Measurements from ENCODE around the gene COX10. TPM values are rescaled to one million over a fixed set of nuclear protein-coding genes. Genes with fewer than 3 reads are reported as not detected.
"Not testable (repeated sequence)": the region's sequence is repeated elsewhere in the genome, so short reads cannot be mapped to it uniquely, and the experiment has no call there.

Gene COX10
- total RNA-seq, 2 donors from 2014 or later: 8.7 to 26.5 TPM

DNA sequence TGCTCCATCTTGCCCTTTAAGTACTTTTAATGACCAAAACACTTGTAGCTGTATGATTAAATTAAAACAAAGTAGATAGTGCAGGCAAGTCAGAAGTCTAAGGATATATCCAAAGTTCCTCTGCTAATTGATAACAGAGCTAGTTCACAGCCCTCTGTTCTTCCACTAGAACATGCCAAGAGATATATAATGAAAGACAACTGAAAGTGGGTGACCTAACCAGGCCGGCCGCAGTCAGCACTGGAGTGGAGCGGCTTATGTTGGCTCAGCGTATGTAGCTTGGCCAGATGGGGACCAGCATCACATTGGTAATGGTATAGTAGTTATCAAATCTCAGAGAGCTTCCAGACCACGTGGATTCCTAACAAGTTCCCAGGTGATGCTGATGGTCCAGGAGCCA lies 115.2 kb downstream of the COX10 start:
- H3K9me3 ChIP-seq: not testable (repeated sequence)

DNA sequence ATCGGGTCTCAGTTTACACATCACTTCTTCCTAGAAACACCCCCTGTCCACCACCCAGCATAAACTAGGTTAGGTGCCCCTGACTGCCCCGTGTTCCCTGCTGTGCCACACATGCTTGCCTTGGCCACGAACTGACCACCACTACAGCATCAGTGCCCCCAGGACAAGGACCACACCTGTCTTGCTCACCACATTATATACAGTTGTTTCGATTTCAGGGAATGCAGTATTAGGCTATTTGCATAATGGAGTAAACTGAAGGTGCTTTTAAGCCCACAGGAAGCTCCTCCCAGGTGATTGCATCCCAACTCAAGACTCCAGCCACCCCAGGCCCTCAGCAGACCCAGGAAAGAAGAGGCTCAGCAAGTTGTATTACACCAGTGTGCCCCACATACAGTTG lies 117.1 kb downstream of the COX10 start:
- not testable (repeated sequence) for H3K36me3 ChIP-seq; ATAC-seq (ENCODE audit: insufficient number of reproducible peaks, low FRiP score, low read depth); H3K4me3 ChIP-seq; H3K4me1 ChIP-seq (ENCODE audit: control insufficient read depth in 1 of 2, low read depth in 2 of 2); H3K9me3 ChIP-seq; H3K27ac ChIP-seq; H3K27me3 ChIP-seq (replicated peaks; ENCODE audit: insufficient read depth); DNase-seq (ENCODE audit: low spot score)

More for the DNA sequence above, 115.2 kb downstream of the COX10 start:
- not testable (repeated sequence) for DNase-seq (ENCODE audit: low spot score); H3K36me3 ChIP-seq; ATAC-seq (ENCODE audit: insufficient number of reproducible peaks, low FRiP score, low read depth); H3K4me1 ChIP-seq (ENCODE audit: control insufficient read depth in 1 of 2, low read depth in 2 of 2); H3K27ac ChIP-seq; H3K4me3 ChIP-seq; H3K27me3 ChIP-seq (replicated peaks; ENCODE audit: insufficient read depth)

DNA sequence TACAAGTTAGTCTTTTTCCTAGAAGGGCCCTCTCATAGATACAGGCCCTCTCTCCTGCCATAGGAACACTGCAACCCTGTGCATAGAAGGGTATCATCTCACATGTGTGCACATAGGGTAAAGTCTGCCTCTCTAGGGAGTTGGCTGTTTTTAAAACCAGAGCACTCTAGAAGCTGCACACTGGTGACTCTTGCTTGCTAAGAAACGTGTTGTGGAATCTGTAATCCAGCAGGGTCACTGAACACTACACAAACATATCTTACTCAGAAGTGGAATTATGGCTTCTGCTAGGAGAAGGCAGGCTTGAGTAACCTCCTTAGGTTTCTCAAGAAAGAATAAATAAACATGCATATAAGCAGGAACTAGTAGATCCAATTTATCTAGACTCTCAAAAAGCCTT lies 121.5 kb downstream of the COX10 start:
- not testable (repeated sequence) for DNase-seq (ENCODE audit: low spot score); H3K9me3 ChIP-seq; H3K27me3 ChIP-seq (replicated peaks; ENCODE audit: insufficient read depth); H3K4me1 ChIP-seq (ENCODE audit: control insufficient read depth in 1 of 2, low read depth in 2 of 2); ATAC-seq (ENCODE audit: insufficient number of reproducible peaks, low FRiP score, low read depth); H3K27ac ChIP-seq; H3K4me3 ChIP-seq; H3K36me3 ChIP-seq

DNA sequence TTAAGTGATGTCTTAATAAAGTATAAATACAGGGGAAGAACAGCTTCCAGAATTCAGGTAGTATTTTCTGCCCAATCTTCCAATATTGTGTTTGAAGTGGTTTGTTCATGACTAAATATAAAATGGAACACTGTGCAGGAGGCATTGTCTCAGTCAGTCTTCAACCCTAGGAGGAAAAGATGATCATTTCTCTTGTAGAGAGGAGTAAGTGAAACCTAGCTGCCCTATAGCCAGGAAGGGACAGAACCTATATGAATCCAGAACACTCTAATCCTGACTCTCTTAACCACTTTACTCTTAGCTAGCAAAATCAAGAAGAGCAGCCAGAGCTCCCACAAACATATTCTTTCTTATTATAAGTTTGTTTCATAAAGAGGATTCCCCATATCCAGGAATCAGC lies 122.2 kb downstream of the COX10 start:
- DNase-seq (ENCODE audit: low spot score); H3K27me3 ChIP-seq (replicated peaks; ENCODE audit: insufficient read depth); H3K4me3 ChIP-seq; H3K4me1 ChIP-seq (ENCODE audit: control insufficient read depth in 1 of 2, low read depth in 2 of 2); H3K27ac ChIP-seq; ATAC-seq (ENCODE audit: insufficient number of reproducible peaks, low FRiP score, low read depth); H3K36me3 ChIP-seq; H3K9me3 ChIP-seq: not testable (repeated sequence)

DNA sequence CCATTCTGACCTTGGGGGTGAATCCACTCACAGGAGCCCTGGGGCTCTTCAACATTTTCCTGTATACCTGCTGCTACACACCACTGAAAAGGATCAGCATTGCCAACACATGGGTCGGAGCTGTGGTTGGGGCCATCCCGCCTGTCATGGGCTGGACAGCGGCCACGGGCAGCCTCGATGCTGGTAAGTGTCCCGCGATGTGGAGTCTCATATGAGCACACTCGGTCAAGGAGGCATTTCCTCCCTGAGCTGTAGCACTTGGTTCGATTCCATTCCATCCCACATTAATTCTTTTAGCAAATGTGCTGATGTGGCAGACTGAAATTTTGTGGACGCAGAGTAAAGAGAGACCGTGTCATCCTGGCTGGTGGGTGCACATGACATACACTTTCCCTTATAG lies 122.7 kb downstream of the COX10 start:
- H3K9me3 ChIP-seq; H3K36me3 ChIP-seq; H3K4me3 ChIP-seq; ATAC-seq (ENCODE audit: insufficient number of reproducible peaks, low FRiP score, low read depth); DNase-seq (ENCODE audit: low spot score); H3K4me1 ChIP-seq (ENCODE audit: control insufficient read depth in 1 of 2, low read depth in 2 of 2); H3K27me3 ChIP-seq (replicated peaks; ENCODE audit: insufficient read depth); H3K27ac ChIP-seq: not testable (repeated sequence)

DNA sequence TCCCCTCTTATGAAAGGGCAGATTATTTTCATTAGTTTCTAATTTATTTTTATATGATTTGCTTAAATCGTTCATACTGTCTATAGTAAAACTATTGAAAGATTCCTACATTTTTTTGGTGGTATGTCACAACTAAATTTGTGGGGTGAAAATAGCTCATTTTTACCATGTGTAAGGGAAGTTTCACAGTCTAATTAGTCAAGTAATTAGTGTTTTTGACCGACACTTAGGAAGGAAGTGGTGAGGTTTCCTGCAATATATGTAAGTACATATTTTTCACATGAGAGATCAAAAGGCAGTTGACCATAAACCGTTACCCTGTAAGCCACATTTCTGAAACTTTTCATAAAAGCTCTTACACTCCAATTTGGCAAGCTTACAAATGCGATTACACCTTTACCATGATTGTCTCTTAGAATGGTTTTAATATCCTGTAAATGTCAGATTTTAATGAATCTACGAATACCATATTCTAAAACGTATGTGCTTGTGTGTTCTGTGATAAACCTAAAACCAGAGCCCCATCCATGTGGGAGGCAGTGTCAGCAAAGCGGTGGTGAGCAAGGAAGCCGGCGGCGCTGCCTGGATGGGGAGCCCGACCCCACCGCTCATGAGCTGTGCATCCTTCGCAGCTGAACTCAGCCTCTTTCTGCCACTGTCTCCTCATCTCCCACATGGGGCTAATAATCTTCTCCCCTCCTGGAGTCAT lies 123.5 kb downstream of the COX10 start:
- not testable (repeated sequence) for ATAC-seq (ENCODE audit: insufficient number of reproducible peaks, low FRiP score, low read depth); H3K36me3 ChIP-seq; H3K4me1 ChIP-seq (ENCODE audit: control insufficient read depth in 1 of 2, low read depth in 2 of 2); H3K27me3 ChIP-seq (replicated peaks; ENCODE audit: insufficient read depth); H3K27ac ChIP-seq; H3K4me3 ChIP-seq; DNase-seq (ENCODE audit: low spot score); H3K9me3 ChIP-seq

DNA sequence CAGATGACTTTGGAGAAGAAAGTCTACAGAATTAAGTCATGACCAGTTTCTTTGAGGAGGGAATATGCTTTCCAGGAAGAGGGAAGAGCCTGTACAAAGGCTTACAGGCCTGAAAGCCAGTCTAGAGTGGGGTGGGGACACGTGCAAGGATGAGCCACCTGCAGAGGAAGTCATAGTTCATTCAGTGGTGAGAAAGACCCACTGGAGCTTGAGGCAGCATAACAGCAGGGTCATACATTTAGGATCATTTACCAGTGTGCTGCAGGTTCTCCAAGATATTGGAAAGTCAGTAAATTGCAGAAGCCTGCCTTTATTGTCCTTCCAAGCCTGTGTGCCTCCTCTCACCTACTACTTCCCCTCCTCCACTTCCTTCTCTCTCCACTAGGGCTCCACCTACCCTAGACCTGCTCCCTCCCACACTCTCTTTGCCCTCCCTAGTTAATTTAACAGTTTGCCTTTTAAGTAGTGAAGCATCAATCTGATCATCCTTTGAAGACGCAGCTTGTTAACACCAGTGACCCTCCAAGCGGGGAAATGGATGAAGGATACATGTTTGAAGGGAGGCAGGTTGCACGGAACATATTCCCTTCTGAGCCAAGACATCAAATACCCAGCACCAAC lies 127.2 kb downstream of the COX10 start:
- no peaks in the 10 kb centered on the region for H3K27me3 ChIP-seq (replicated peaks; ENCODE audit: insufficient read depth)
- no peaks in the 10 kb centered on the region for H3K36me3 ChIP-seq
- ATAC-seq (ENCODE audit: insufficient number of reproducible peaks, low FRiP score, low read depth) (no peak), DNase-seq (ENCODE audit: low spot score) (no peak)
- H3K4me3 ChIP-seq: no peak overlapping the region
- H3K27ac ChIP-seq: no peak overlapping the region
- TF ChIP-seq, protein P1, sequence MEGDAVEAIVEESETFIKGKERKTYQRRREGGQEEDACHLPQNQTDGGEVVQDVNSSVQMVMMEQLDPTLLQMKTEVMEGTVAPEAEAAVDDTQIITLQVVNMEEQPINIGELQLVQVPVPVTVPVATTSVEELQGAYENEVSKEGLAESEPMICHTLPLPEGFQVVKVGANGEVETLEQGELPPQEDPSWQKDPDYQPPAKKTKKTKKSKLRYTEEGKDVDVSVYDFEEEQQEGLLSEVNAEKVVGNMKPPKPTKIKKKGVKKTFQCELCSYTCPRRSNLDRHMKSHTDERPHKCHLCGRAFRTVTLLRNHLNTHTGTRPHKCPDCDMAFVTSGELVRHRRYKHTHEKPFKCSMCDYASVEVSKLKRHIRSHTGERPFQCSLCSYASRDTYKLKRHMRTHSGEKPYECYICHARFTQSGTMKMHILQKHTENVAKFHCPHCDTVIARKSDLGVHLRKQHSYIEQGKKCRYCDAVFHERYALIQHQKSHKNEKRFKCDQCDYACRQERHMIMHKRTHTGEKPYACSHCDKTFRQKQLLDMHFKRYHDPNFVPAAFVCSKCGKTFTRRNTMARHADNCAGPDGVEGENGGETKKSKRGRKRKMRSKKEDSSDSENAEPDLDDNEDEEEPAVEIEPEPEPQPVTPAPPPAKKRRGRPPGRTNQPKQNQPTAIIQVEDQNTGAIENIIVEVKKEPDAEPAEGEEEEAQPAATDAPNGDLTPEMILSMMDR (IDR thresholded peaks at IDR 0.05): no peak
- H3K4me1 ChIP-seq (ENCODE audit: control insufficient read depth in 1 of 2, low read depth in 2 of 2): no peaks in the 10 kb centered on the region
- H3K9me3 ChIP-seq: no peaks in the 10 kb centered on the region

DNA sequence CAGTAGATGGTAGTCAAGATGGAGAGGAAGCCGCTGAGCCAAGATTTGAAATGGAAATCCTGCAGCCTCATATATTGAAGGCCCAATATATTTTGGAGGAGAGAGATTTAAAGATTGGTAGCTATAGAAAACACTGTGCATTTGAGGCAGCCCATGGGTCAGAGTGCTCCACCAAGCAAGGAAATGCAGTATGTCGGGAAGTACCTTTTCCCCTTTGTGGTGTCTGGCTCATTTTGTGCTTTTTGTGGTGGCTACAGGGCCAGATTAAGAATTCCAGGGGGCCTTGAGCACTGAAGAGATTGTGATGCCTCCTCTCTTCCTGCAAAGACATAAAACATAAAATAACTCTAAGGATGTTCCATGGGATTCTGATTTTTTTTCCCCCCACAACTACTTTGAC lies 127.8 kb downstream of the COX10 start:
- no peak overlapping the region for H3K27ac ChIP-seq
- ATAC-seq (ENCODE audit: insufficient number of reproducible peaks, low FRiP score, low read depth) (no peak), DNase-seq (ENCODE audit: low spot score) (no peak)
- H3K4me1 ChIP-seq (ENCODE audit: control insufficient read depth in 1 of 2, low read depth in 2 of 2): no peaks in the 10 kb centered on the region
- H3K9me3 ChIP-seq: no peaks in the 10 kb centered on the region
- H3K27me3 ChIP-seq (replicated peaks; ENCODE audit: insufficient read depth): no peaks in the 10 kb centered on the region
- H3K36me3 ChIP-seq: no peaks in the 10 kb centered on the region
- H3K4me3 ChIP-seq: no peak overlapping the region
- TF ChIP-seq, protein P1 (IDR thresholded peaks at IDR 0.05): no peak
